Panc1 (cell line): ENCODE results near the gene NXPE3. TPM values are rescaled to one million over a fixed set of nuclear protein-coding genes. Genes with fewer than 3 reads are reported as not detected.

Source experiments
- ATAC-seq: fragments of 200-7000 bp; cut with Tn5 transposase; 2 replicates; pipeline ENCODE4 v1.9.1; 2020; ENCODE audit warnings: mild to moderate bottlenecking, moderate library complexity
- BruUV-seq: library from RNA; stranded (reverse); fragments of 400-500 nt; replicated peaks from 2 replicates; lab custom pipeline; 2021; lab: Mats Ljungman, UMichigan
- CTCF ChIA-PET: fragments of 300-600 bp; sonication (Branson Sonifier 250); formaldehyde crosslinking; loops from one replicate; lab custom pipeline; 2022; ENCODE audit warnings: antibody characterized with exemption; lab: Charles Lee
- POLR2A ChIA-PET: fragments of 300-600 bp; sonication (Branson Sonifier 250); formaldehyde crosslinking; loops from one replicate; lab custom pipeline; 2022; ENCODE audit warnings: antibody characterized with exemption; lab: Charles Lee
- DNase-seq: peaks from one replicate; pipeline ENCODE4 v3.0.0-alpha.2; 2010; ENCODE audit warnings: low read depth, low spot score
- H3K27ac ChIP-seq: 2 replicates; pipeline ENCODE4 v1.5.1; 2011; ENCODE audit warnings: mild to moderate bottlenecking, low read length, inconsistent platforms
- H3K27me3 ChIP-seq: fragments of 200-500 bp; sonication (Bioruptor generic); 2 replicates; pipeline ENCODE4 v1.6.0; 2014; ENCODE audit warnings: low read length, inconsistent platforms; ENCODE audit not compliant: control insufficient read depth, insufficient read depth
- H3K36me3 ChIP-seq: fragments of 200-500 bp; sonication (Bioruptor generic); 2 replicates; pipeline ENCODE4 v1.5.1; 2014; ENCODE audit warnings: inconsistent platforms, mild to moderate bottlenecking, low read length, moderate library complexity; ENCODE audit not compliant: control insufficient read depth, insufficient read depth
- H3K4me1 ChIP-seq: 2 replicates; pipeline ENCODE4 v1.5.1; 2011; ENCODE audit warnings: inconsistent platforms, mild to moderate bottlenecking, low read length, moderate library complexity; ENCODE audit not compliant: control insufficient read depth, insufficient read depth
- H3K4me3 ChIP-seq, 2 experiments: 2 replicates each; pipeline ENCODE4 v1.5.1; 2011 to 2012; ENCODE audit warnings: low read depth in 2 of 2, low read length in 2 of 2, mild to moderate bottlenecking in 2 of 2, inconsistent platforms in 1 of 2, moderate library complexity in 1 of 2
- H3K9me3 ChIP-seq: fragments of 200-500 bp; sonication (Bioruptor generic); 2 replicates; pipeline ENCODE4 v1.5.1; 2014; ENCODE audit warnings: low read depth, mild to moderate bottlenecking, inconsistent platforms, low read length, moderate library complexity; ENCODE audit not compliant: control insufficient read depth, insufficient read depth
- CTCF ChIP-seq: fragments of 450-650 bp; IDR thresholded peaks from 2 replicates; pipeline ENCODE4 v1.5.1; 2017; ENCODE audit warnings: mild to moderate bottlenecking
- POLR2AphosphoS5 ChIP-seq: IDR thresholded peaks from 2 replicates; pipeline ENCODE4 v1.6.1; 2012; ENCODE audit warnings: mild to moderate bottlenecking, low read depth, low read length, moderate library complexity
- SIN3A ChIP-seq: IDR thresholded peaks from 2 replicates; pipeline ENCODE4 v1.6.1; 2012; ENCODE audit warnings: low read depth, mild to moderate bottlenecking, low read length, moderate library complexity, borderline replicate concordance; ENCODE audit not compliant: insufficient read depth
- TCF7L2 ChIP-seq: IDR thresholded peaks from 2 replicates; pipeline ENCODE4 v1.6.1; 2011; ENCODE audit warnings: mild to moderate bottlenecking, low read depth, low read length, inconsistent platforms
- in situ Hi-C: cut with HindIII; loops from 2 replicates; pipeline ENCODE4 v1.10.0; 2016; ENCODE audit warnings: low sequenced_read_pairs, low pct_unique_long_range_greater_than_20kb
- intact Hi-C: fragments of 100-400 bp; cut with micrococcal nuclease; formaldehyde crosslinking; loops from one replicate; pipeline ENCODE4 v1.10.0; 2022; ENCODE audit not compliant: unreplicated experiment
- total RNA-seq: library from RNA; stranded (reverse); gene quantifications from one replicate; pipeline ENCODE4 v1.2.1, GENCODE V29; 2021; ENCODE audit not compliant: unreplicated experiment
- TF ChIP-seq, protein P1 (sequence below), 2 experiments: IDR thresholded peaks; 2 replicates each; pipeline ENCODE4 v1.6.1; 2011 to 2012; ENCODE audit warnings: low read depth in 2 of 2, control low read depth in 1 of 2, low read length in 1 of 2, mild to moderate bottlenecking in 1 of 2, moderate library complexity in 1 of 2; ENCODE audit not compliant: insufficient read depth in 1 of 2

The NXPE3 gene
- total RNA-seq, 1 experiment from 2014 or later = 30.4 TPM

GRCh38 chr3:101848754-101849713 lies 70.0 kb downstream of the NXPE3 start, which contains the start of gene NFKBIZ:
TSS of gene NFKBIZ (plus strand) at chr3:101849514. CDS start at chr3:101849629, 115 bp downstream.
- Histone ChIP-seq H3K27ac (peak within 1 kb of the TSS; percentile 96), H3K4me1 (peaks cover 18% of the 10 kb centered on the region), H3K9me3 (no peaks in the 10 kb centered on the region), H3K4me3 (peak within 1 kb of the TSS; percentile 86 to 91), H3K27me3 (no peaks in the 10 kb centered on the region), H3K36me3 (peaks cover 18% of the 10 kb centered on the region)
- TF ChIP-seq, protein P1, sequence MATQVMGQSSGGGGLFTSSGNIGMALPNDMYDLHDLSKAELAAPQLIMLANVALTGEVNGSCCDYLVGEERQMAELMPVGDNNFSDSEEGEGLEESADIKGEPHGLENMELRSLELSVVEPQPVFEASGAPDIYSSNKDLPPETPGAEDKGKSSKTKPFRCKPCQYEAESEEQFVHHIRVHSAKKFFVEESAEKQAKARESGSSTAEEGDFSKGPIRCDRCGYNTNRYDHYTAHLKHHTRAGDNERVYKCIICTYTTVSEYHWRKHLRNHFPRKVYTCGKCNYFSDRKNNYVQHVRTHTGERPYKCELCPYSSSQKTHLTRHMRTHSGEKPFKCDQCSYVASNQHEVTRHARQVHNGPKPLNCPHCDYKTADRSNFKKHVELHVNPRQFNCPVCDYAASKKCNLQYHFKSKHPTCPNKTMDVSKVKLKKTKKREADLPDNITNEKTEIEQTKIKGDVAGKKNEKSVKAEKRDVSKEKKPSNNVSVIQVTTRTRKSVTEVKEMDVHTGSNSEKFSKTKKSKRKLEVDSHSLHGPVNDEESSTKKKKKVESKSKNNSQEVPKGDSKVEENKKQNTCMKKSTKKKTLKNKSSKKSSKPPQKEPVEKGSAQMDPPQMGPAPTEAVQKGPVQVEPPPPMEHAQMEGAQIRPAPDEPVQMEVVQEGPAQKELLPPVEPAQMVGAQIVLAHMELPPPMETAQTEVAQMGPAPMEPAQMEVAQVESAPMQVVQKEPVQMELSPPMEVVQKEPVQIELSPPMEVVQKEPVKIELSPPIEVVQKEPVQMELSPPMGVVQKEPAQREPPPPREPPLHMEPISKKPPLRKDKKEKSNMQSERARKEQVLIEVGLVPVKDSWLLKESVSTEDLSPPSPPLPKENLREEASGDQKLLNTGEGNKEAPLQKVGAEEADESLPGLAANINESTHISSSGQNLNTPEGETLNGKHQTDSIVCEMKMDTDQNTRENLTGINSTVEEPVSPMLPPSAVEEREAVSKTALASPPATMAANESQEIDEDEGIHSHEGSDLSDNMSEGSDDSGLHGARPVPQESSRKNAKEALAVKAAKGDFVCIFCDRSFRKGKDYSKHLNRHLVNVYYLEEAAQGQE (IDR thresholded peaks at IDR 0.05; ENCODE audit: insufficient read depth in 1 of 2, low read depth in 2 of 2, low read length in 1 of 2) = 0 out of 4 replicates have a peak, but pooled peaks of 1 of the 2 experiments have one; percentile 29
- TF ChIP-seq SIN3A (peak; percentile 78; the same call in 1 of the 2 replicates), TCF7L2 (no peak; the same call in 1 of the 2 replicates), POLR2AphosphoS5 (peak; percentile 99), CTCF (no peak)
- in situ Hi-C loops = no loop called here
- ChIA-PET CTCF (interaction anchor here (0.6 to 1.3 kb wide), 2 partner anchors 376 to 379 kb away, joined by 4 to 7 read pairs; no protein-coding TSS in a partner anchor), POLR2A (interaction anchor here (0.5 to 1.8 kb wide), 7 partner anchors 9 to 684 kb away, joined by 3 to 7 read pairs (median 3); no protein-coding TSS in a partner anchor)
- no TSS peak for BruUV-seq
- intact Hi-C loops = no loop called here
- ATAC-seq (peak; percentile 97), DNase-seq (no peak)

GRCh38 chr3:101849714-101850245 lies 70.8 kb downstream of the NXPE3 start:
- H3K36me3 ChIP-seq = peaks cover 26% of the 10 kb centered on the region
- ATAC-seq (peak; percentile 55), DNase-seq (no peak)
- H3K27me3 ChIP-seq = no peaks in the 10 kb centered on the region
- BruUV-seq = no TSS peak
- intact Hi-C loops (no loop called here), in situ Hi-C loops (no loop called here)
- H3K9me3 ChIP-seq = no peaks in the 10 kb centered on the region
- peaks cover 18% of the 10 kb centered on the region for H3K4me1 ChIP-seq
- CTCF ChIA-PET = interaction anchor here (0.6 to 1.3 kb wide), 2 partner anchors 376 to 379 kb away, joined by 4 to 7 read pairs; no protein-coding TSS in a partner anchor
- POLR2A ChIA-PET = interaction anchor here (0.6 to 1.8 kb wide), 5 partner anchors 10 to 179 kb away, joined by 3 to 7 read pairs (median 3); no protein-coding TSS in a partner anchor
- peak overlapping the region; percentile 86 to 91 for H3K4me3 ChIP-seq
- H3K27ac ChIP-seq = peak overlapping the region; percentile 91
- TF ChIP-seq, protein P1 (IDR thresholded peaks at IDR 0.05; ENCODE audit: insufficient read depth in 1 of 2, low read depth in 2 of 2, low read length in 1 of 2) = no peak
- TF ChIP-seq POLR2AphosphoS5 (no peak), SIN3A (no peak; the same call in 1 of the 2 replicates), TCF7L2 (0 out of 2 replicates have a peak, but pooled peaks have one; percentile 31), CTCF (peak; percentile 38)
